NB4 (cell line): ENCODE results near the gene THOC2.
"Not testable (repeated sequence)": the region's sequence is repeated elsewhere in the genome, so short reads cannot be mapped to it uniquely, and the experiment has no call there.

ENCODE experiments used
- MYC ChIP-seq: IDR thresholded peaks from 2 replicates; pipeline ENCODE4 v1.6.1; 2011; ENCODE audit warnings: low read depth, low read length
- POLR2A ChIP-seq: IDR thresholded peaks from 2 replicates; pipeline ENCODE4 v1.6.1; 2011; ENCODE audit warnings: mild to moderate bottlenecking; ENCODE audit not compliant: insufficient read length; ENCODE audit errors: extremely low read depth
- TF ChIP-seq, protein P1 (sequence below): IDR thresholded peaks from 2 replicates; pipeline ENCODE4 v1.6.1; 2011; ENCODE audit warnings: low read depth, low read length
- TF ChIP-seq, protein P2 (sequence below): IDR thresholded peaks from one replicate; pipeline ENCODE4 v1.5.1; 2012; ENCODE audit warnings: low read depth, low read length

DNA sequence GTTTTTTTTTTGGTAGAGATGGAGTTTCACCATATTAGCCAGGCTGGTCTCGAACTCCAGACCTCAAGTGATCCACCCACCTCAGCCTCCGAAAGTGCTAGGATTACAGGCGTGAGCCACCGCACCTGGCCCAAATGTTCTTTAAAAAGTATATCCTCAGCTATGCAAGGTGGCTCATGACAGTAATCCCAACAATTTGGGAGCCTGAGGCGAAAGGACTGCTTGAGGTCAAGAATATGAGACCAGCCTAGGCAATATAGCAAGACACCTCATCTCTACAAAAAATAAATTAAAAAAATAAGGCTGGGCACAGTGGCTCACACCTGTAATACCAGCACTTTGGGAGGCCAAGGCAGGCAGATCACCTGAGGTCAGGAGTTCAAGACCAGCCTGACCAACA is 21.7 kb downstream of the THOC2 start:
- not testable (repeated sequence) for TF ChIP-seq POLR2A, MYC
- TF ChIP-seq, protein P1, sequence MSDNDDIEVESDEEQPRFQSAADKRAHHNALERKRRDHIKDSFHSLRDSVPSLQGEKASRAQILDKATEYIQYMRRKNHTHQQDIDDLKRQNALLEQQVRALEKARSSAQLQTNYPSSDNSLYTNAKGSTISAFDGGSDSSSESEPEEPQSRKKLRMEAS, result not testable (repeated sequence)
- TF ChIP-seq, protein P2, sequence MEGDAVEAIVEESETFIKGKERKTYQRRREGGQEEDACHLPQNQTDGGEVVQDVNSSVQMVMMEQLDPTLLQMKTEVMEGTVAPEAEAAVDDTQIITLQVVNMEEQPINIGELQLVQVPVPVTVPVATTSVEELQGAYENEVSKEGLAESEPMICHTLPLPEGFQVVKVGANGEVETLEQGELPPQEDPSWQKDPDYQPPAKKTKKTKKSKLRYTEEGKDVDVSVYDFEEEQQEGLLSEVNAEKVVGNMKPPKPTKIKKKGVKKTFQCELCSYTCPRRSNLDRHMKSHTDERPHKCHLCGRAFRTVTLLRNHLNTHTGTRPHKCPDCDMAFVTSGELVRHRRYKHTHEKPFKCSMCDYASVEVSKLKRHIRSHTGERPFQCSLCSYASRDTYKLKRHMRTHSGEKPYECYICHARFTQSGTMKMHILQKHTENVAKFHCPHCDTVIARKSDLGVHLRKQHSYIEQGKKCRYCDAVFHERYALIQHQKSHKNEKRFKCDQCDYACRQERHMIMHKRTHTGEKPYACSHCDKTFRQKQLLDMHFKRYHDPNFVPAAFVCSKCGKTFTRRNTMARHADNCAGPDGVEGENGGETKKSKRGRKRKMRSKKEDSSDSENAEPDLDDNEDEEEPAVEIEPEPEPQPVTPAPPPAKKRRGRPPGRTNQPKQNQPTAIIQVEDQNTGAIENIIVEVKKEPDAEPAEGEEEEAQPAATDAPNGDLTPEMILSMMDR, result not testable (repeated sequence)
